ENCODE data around the gene COL19A1.
"Not testable (repeated sequence)": the region's sequence is repeated elsewhere in the genome, so short reads cannot be mapped to it uniquely, and the experiment has no call there.

The COL19A1 gene

DNA sequence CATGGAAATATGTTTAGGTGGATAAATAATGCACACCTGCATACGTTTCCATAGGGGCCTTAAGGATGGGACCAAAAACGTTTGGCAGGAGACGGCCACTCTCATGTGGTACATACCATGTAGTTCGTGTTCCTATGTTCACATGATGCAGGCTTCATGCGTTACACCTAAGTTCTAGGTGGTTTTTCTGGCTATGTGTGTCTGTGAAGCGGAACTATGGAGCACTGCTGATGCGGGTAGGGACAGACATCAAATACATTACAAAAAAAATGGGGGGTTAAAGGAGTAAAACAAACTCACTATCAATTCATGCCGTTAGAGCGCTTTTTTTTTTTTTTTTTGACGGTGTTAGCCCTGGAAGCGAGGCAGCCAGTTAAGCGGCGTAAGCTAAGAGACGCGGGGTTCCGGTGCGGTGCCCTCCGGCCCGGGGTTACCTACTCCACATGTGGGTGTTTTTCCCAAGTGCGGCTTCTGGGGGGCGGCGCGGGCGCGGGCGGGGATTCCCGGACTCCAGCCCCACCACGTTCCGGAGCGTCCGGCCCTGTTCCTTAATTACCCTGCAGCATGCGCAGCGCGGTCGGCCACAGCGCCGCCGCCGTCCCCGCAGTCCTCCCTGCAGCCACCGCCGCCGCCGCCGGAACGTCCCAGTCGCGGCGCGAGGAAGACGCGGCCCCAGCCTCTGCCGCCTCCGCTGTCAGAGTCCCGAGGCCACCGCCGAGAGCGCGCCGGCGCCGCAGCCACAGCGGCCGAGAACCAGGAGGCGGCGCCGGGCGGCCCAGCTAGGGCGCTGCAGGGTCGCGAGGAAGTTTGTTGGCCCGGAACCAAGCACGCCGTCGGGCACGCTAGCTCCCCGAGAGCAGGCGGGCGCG lies 648 bp downstream of the COL19A1 start:
- DNase-seq (ENCODE audit: low read depth), result peak; percentile 16

DNA sequence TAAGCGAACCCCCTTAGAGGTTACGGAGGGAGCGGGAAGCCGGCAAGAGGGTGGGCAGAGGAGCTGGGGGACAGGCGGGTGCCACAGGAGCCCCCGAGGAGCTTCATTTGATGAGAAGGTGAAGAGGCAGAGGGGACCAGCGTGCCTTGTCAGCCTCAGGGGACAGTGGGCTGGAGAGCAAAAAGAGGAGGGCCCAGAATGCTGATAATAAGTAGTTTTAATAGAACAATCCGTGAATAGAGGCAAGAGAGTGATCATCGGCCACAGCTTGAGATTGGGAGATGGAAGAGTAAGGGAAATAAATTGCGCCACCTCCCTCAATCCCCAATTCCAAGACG lies 1.3 kb downstream of the COL19A1 start:
- DNase-seq (ENCODE audit: low read depth), result no peak

DNA sequence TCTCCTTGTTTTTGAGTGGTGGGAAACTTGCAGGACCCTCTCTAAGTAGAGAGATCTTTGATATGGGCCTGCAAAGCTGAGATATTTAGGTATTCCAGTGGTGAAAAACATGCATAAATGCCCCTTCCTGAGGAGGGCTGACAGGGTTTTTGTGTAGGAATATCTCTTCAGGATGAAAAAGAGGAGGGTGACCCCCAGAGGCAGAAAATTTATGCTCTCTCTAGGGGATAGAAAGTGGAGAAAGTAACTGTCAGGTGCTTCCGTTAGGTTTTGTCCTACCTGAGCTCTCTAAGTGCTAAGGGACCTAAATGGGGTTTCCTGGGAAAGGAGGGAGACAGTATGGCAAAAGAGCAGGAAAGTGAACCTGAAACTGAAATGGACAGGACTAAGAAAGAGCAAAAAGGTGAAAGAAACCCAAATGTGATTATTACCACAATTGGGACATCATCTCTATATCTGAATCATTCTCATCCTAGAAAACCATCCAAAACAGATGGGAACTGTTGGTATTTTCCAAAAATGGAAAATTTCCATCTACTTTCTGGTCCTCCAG lies 2.0 kb downstream of the COL19A1 start:
- no peak for DNase-seq (ENCODE audit: low read depth)

DNA sequence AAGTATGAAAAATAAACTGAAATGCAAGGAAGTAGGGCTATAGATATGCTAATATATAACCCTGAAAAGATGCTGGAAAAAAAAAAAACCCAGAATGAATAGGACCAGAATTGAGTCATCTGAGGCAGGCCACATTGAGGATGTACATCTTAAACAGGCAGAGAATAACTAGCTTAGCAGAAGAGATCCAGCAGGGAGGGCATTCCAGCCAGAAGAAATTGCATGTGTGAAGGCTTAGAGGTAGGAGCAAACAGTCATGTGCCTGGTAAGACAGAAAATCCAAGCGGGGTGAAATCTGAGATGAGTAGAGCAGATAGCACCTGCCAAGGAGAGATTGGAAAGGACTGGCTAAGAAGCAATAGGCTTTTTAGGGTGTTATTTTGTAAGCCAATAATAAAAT lies 2.6 kb downstream of the COL19A1 start:
- no peak for DNase-seq (ENCODE audit: low read depth)

DNA sequence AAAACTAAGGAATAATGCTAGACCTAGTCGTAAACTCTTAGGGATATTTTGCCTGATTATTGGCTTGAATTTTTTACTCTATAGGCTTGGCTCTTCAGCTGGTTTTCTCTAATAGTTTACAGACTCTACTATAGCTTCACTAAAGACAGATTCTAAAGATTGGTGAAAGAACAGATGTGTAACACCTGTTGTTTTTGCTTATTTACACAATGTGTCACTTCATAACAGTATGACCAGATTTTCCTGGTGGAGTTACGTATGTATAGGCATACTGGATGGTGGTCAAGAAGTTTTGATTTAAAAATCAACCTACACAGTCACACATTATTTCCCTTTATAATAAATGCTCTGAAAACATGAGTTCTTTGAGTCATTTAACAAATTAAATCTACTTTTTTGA lies 4.8 kb downstream of the COL19A1 start:
- no peak for DNase-seq (ENCODE audit: low read depth)

DNA sequence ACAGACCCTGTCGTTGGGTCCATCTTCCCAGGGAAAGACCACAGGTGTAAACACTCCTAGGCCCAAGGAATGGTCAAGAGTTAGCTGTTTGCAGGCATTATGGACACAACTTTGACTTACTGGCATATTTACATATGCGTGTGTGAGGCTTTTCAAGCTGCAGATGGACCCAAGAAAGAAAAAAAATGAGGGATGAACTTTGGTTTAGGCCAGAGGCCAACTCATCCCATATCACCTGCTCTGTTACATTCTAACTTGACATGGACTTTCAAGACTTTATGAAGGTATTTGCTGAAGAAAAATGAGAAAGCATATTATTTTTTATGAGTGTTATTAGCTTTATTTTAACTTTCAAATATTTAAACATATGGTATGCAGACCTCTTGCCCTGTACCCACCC lies 6.9 kb downstream of the COL19A1 start:
- no peak for DNase-seq (ENCODE audit: low read depth)

DNA sequence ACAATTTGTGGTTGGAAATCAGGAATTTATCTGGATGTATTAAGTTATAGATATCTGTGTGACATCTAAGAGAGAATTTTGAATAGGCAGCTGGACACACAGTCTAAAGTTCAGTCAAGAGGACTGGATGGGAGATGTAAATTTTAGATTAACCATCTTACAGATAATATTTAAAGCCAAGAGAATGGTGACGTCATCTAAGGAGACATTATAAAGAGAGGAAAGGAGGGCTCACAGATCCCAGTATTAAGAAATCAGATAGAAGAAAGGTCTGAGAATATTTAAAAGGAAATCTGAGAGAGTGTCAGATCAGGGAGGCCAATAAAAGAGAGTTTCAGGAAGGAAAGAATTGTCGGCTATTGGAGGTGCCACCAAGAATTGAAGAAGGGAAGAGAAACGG lies 9.4 kb downstream of the COL19A1 start:
- DNase-seq (ENCODE audit: low read depth), result no peak

DNA sequence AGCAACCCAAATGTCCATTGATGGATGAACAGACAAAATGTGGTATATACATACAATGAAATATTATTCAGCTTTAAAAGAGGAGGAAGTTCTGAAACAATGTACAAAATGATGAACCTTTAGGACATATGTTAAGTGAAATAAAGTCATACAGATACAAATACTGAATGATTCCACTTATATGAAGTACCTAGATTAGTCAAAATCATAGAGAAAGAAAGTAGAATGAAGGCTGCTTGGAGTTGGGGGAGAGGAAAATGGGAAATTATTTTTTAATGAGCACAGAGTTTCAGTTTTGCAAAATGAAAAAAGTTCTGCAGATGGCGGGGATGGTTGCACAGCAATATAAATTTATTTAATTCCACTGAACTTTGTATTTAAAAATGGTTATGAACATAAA lies 12.4 kb downstream of the COL19A1 start:
- no peak for DNase-seq (ENCODE audit: low read depth)

DNA sequence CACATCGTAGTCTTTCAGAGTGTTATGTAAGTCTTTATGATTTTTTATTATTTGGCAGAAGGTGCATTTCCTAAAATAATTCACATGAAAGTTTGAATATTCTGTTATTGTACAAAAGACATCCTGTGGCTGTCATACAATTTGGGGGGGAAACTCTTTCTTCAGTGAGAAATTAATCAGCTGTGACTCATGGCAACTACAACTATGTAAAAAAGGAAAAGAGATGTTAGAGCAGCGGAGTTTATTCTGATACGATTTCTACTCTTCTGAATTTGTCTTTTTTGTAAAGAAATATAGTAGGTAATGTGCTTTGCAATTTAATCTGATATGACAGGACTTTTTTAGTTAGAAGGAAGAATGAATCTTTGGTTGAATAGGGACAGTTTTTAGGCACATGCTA lies 14.2 kb downstream of the COL19A1 start:
- DNase-seq (ENCODE audit: low read depth), result no peak

DNA sequence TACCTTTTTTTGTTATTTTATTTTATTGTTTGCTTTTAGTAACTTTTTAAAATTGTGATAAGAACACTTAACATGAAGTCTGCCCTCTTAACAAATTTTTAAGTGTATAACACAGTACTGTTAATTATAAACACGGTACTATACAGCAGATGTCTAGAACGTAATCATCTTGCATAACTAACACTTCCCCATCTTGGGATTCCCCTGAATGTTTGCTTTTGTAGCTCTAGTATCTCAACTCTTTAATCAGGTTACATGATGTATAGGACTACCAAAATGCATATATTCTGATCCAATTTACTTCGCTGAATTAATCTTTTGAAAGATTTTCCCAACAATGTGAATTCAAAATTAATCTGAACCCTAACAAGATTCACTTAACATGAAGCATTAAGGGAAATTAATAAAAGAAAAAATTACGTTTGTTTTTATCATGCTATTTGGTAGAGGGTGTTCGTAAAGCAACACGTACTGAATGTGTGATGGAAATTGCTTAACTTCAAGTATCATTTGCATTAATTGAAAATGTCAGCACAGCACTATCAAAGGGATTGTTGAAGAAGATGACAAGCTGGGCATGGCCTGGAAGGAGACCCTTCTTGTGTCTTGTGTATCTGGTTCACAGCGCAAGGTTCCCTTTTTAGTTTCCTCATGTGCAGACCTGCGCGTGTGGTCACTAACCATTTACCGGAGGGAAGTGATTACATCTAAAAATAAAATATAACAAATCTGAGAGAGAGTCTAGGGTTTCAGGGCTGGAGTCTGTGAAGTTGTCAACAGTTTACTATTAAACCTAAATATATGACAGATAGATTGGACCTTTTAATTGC lies 15.2 kb downstream of the COL19A1 start:
- no peak for DNase-seq (ENCODE audit: low read depth)

DNA sequence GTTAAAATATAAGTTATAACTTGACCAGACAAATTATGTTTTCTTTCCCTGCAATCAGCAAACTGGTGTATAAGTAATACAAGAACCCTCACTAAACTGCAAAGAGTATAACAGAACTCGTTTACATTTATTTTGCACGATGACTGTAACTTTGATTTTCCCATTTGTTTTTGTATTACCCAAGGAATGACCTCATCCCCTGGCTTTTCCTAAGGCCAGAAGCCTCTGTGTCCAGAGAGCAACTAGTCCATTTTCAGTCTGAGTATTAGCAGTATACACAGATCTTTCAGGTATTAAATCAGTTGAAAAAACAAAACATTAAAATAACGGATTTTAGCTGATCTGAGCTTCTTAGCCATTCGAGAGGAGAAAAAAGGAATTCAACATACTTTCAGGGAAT lies 17.2 kb downstream of the COL19A1 start:
- DNase-seq (ENCODE audit: low read depth), result no peak

DNA sequence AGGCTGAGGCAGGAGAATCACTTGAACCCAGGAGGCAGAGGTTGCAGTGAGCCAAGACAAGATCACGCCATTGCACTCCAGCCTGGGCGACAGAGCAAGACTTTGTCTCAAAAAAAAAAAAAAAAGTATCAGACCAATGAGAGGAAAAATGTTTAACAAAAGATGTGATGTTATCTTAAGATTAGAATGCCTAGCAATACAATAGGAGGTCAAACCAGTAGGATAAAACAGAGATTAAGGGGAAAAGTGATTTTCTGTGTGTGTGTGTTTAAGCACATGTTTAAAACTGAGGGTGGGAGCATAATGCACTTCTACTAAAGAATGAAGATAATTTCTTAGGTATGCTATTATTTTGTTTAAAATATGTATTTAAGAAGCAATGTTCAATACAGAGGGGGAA lies 17.9 kb downstream of the COL19A1 start:
- no peak for DNase-seq (ENCODE audit: low read depth)

DNA sequence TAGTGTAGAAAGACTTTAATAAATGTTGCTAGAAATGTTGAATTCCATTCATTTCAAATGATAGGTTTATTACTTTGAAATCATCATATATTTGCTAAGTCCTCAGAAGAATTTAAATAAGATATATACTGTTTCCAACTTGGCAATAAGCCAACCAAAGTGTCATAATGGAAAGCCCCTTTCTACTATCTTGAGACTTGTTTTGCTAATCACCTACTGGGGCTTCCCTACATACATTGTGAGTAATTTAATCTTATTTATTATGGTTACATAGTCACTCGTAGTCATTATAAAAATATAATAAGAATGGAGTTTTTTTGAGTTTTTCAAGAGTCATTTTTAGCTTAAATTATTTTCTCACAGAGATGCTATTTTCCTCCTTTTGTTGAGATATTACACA lies 20.7 kb downstream of the COL19A1 start:
- DNase-seq (ENCODE audit: low read depth), result no peak

DNA sequence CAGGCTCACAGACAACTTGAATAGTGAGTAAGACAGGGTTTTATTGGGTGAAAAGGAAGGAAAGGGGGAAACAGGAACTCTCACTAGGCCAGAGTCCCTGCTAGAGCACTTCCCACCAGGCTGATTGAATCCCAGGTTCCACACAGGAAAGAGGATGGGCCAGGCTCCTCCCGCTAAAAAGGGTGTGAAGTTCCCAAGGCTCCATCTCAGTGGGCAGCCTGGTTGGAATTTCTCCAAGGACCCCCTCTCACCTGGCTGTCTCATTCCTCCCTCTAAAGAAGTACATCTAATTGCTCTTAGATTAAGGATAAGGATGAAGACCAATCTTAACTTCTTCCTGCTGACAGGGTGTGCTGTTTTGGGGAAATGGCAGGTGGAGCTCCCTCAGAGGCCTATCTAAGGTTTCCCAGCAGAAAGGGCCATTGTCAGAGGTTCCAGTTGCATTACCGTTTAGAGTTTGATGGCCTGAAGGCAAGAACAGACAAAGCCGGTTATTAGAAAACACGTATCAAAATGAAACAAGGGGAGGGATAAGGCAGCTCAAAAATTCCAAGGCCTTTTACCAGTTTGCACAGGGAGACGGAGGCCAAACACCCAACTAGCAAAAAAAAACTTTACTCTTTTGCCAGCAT lies 21.5 kb downstream of the COL19A1 start:
- DNase-seq (ENCODE audit: low read depth), result no peak

DNA sequence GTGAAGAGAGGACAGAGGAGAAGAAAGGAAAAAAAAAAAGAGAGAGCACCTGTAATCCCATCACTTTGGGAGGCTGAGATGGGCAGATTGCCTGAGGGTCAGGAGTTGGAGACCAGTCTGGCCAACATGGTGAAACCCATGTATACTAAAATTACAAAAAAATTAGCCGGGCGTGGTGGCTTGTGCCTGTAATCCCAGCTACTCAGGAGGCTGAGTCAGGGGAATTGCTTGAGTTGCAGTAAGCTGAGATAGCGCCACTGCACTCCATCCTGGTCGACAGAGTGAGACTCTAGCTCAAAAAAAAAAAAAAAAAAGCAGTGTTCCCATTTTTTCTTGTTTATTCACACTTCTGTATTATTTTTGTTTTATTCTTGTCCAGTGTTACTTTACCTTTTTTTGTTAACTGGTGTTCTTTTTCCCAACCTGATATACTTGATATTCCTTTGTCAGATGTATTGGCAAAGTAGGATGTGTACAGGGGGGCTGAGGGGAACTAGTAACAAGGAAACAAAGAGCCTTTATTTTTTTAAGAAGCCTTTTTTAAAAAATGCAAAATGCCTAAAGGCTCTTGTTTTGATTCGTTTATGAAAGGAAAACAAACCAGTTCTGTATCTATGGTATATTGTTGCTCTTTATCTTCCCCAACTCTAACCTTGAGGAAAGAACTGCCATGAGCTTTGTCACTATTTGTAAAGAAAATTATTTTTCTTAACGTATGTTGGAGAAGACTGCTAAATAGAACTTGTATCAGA lies 22.3 kb downstream of the COL19A1 start:
- no peak for DNase-seq (ENCODE audit: low read depth)

DNA sequence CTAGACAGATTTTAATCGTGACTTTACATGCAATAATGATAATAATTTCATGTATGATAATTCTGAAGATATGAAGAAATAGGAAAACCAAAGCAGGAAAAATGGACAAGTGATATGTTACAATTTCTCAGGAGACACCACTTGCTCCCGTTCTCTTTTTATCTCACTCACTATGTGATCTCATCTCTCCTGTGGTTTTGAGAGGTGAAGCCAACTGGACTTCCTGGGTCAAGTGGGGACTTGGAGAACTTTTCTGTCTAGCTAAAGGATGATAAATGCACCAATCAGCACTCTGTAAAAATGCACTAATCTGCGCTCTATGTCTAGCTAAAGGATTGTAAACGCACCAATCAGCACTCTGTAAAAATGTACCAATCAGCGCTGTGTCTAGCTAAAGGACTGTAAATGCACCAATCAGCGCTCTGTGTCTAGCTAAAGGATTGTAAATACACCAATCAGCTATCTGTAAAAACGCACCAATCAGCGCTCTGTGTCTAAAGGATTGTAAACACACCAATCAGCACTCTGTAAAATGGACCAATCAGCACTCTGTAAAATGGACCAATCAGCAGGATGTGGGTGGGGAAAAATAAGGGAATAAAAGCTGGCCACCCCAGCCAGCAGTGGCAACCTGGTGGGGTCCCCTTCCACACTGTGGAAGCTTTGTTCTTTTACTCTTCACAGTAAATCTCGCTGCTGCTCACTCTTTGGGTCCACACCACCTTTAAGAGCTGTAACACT lies 23.0 kb downstream of the COL19A1 start:
- DNase-seq (ENCODE audit: low read depth), result not testable (repeated sequence)

DNA sequence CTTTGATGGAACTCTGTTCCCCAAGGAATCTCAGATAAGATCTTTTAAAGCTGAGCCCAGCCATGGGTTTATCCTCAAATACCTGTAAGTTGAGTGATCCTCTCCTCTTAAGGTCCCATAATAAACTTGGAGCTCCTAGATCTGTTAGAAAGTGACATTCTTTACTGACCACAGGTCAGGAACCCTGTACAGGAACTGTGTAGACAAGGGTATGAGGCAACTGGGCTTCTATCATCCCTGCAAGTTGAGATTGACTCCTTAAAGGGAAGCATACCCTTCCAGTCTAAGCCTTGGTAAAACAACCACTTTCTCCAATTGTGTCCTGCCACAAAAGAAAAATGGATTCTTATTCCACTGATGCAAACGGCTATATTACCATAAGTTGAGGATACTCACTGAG lies 26.2 kb downstream of the COL19A1 start:
- DNase-seq (ENCODE audit: low read depth), result not testable (repeated sequence)

DNA sequence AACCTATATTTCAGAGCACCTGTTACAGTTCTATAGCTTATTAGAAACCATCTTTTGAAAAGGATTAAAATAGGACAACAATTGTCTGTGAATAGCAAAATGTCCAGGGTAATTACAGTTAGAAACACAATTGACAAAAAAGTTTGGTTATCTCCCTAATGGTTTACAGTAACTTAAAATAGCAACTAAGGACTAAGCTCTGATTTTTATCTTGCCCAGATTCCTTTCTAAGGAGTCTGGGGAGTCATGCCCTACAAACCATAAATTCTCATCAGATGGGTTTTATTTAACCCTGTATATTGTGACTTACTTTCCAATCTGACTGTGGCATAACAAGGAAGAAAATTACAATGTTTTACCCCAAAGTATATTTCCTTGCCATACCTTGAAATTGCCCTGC lies 26.9 kb downstream of the COL19A1 start:
- DNase-seq (ENCODE audit: low read depth), result not testable (repeated sequence)

DNA sequence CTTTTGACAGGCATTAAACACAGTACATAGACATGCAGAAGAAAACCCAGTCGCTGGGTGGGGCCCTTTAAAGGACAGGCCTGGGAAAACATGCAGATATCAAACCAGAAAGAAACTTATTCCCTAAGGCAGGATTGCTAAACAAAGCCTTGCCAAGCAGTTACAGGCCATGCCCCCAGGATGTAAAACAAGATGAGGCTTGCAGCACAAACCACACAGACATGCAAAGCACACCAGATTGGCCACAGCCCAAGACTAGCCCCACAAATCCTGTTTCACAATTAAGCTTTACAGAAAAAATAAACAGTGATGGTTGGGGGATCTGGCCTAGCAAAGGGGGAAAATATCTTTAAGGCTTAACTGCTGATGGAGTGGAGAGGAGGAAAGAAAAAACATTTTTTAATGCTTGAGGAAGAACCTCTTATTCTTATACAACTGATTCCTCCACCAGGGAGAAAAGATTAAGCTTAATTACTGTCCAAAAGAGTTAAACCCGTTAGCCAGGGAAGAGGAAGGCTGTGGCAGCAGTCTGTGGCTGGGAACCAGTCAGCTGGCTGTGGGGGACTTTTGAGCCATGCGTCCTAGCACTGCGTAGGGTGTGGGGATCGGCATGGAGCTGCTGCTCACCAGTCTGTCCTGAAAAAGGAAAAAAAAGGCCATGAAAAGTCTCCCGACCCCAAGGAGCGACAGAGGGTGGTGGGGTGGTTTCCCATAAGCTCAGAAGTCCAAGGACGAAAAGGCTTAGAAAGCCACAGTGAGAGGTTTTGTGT lies 28.4 kb downstream of the COL19A1 start:
- DNase-seq (ENCODE audit: low read depth), result no peak

DNA sequence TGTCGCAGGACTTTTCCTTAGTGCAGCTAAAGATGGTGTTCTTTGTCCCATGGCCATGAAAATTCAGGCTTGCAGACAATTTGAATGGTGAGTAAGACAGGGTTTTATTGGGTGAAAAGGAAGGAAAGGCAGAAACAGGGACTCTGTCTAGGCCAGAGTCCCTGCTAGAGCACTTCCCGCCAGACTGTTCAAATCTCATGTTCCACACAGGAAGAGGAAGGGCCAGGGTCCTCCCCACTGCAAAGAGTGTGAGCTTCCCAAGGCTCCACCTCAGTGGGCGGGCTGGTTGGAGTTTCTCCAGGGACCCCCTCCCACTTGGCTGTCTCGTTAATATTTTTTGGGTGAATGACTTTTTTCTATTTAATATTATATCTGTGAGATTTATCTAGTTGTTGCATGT lies 29.0 kb downstream of the COL19A1 start:
- no peak for DNase-seq (ENCODE audit: low read depth)

Data from stimulated activated CD8-positive, alpha-beta memory T cell treated with anti-CD3 and anti-CD28 coated beads, Interleukin-15, amount 100 ng/mL, for 1 hour (primary cell).